ENCODE results near the gene USH2A.

- TF ChIP-seq EP300 (IDR thresholded peaks at IDR 0.05) (no peak), POLR2A (IDR thresholded peaks at IDR 0.05) (no peak), POLR2AphosphoS5 (IDR thresholded peaks at IDR 0.05) (no peak)
- TF ChIP-seq, protein P1, sequence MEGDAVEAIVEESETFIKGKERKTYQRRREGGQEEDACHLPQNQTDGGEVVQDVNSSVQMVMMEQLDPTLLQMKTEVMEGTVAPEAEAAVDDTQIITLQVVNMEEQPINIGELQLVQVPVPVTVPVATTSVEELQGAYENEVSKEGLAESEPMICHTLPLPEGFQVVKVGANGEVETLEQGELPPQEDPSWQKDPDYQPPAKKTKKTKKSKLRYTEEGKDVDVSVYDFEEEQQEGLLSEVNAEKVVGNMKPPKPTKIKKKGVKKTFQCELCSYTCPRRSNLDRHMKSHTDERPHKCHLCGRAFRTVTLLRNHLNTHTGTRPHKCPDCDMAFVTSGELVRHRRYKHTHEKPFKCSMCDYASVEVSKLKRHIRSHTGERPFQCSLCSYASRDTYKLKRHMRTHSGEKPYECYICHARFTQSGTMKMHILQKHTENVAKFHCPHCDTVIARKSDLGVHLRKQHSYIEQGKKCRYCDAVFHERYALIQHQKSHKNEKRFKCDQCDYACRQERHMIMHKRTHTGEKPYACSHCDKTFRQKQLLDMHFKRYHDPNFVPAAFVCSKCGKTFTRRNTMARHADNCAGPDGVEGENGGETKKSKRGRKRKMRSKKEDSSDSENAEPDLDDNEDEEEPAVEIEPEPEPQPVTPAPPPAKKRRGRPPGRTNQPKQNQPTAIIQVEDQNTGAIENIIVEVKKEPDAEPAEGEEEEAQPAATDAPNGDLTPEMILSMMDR (IDR thresholded peaks at IDR 0.05) = no peak
Observed at GRCh38 chr1:215895276-215895675, 528.0 kb downstream of the USH2A start.
